LNCAP (cell line): ENCODE measurements around the gene ZNF668.

Source experiments
- TF ChIP-seq, protein P1 (sequence below): fragments of 450-650 bp; IDR thresholded peaks from 2 replicates; pipeline ENCODE4 v1.5.1; 2017; ENCODE audit warnings: mild to moderate bottlenecking

The ZNF668 gene

DNA sequence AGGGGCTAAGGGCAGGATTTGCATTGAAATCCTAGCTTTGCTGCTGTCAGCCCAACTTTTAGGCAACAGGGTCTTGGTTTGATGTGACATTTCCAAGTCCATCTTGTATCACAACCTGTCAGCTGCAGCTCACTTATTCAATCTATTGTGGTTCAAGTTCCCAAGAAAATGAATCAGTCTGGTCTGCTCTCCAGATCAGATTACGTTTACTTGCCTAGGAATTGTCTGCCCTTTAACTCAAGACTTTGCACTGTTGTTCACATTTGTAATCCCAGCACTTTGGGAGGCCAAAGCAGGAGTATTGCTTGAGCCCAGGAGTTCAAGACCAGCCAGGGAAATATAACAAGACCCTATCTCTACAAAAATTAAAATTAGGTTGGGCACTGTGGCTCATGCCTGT lies 30.7 kb downstream of the ZNF668 start:
- TF ChIP-seq, protein P1, sequence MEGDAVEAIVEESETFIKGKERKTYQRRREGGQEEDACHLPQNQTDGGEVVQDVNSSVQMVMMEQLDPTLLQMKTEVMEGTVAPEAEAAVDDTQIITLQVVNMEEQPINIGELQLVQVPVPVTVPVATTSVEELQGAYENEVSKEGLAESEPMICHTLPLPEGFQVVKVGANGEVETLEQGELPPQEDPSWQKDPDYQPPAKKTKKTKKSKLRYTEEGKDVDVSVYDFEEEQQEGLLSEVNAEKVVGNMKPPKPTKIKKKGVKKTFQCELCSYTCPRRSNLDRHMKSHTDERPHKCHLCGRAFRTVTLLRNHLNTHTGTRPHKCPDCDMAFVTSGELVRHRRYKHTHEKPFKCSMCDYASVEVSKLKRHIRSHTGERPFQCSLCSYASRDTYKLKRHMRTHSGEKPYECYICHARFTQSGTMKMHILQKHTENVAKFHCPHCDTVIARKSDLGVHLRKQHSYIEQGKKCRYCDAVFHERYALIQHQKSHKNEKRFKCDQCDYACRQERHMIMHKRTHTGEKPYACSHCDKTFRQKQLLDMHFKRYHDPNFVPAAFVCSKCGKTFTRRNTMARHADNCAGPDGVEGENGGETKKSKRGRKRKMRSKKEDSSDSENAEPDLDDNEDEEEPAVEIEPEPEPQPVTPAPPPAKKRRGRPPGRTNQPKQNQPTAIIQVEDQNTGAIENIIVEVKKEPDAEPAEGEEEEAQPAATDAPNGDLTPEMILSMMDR = no peak

DNA sequence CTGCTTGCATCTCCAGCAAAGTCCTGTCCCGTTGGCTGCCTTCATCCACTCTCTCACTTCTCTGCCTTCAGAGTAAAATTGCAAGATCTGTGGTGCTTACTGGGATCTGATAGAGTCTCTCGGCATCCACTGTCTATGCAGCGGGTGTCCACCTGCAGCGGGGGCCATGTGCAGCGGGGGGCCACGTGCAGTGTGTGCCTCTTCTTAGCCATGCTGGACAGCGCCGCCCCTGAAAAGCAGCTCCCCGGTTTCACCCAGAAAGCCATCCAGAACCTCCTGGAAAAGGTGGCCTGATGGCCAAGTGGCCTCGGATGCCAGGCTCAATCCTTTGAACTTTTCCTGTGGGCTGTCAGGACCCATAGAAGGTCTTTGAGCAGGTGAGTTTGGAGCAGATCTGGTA lies 31.2 kb downstream of the ZNF668 start:
- TF ChIP-seq, protein P1 = no peak

DNA sequence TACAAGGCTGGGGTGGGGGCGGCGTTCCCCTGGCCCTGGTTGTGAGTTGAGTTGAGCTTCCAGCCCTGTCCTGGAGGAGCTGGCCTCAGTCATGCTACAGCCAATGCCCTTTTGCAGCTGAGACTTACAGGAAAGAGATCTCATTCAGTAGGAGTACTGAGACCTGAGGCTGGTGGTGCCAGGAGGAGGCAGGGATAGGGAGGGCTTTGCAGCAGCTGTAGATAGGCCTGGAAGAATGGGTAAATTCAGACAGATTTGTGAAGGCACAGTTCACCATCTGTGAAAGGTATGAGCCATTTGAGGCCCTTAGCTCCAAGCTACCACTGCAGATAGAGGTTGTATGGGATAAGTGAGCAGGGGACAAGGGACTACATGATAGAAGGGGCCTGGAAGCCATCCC lies 35.0 kb downstream of the ZNF668 start:
- TF ChIP-seq, protein P1 = no peak

DNA sequence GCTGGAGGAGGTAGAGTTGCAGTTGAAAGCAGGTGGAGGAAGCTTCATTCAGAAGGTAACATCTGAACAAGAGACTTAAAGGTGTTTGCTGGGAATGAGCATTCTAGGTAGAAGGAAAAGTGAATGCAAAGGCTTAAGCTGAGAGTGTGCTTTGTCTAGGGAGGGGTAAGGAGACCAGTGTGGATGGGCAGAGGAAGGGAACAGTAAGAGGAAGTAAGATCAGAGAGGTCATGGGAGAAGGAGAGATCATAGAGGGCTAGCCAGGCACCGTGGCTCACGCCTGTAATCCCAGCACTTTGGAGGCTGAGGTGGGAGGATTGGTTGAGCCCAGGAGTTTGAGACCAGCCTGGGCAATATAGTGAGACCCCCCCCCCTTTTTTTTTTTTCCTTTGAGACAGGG lies 37.3 kb downstream of the ZNF668 start:
- TF ChIP-seq, protein P1 = no peak

DNA sequence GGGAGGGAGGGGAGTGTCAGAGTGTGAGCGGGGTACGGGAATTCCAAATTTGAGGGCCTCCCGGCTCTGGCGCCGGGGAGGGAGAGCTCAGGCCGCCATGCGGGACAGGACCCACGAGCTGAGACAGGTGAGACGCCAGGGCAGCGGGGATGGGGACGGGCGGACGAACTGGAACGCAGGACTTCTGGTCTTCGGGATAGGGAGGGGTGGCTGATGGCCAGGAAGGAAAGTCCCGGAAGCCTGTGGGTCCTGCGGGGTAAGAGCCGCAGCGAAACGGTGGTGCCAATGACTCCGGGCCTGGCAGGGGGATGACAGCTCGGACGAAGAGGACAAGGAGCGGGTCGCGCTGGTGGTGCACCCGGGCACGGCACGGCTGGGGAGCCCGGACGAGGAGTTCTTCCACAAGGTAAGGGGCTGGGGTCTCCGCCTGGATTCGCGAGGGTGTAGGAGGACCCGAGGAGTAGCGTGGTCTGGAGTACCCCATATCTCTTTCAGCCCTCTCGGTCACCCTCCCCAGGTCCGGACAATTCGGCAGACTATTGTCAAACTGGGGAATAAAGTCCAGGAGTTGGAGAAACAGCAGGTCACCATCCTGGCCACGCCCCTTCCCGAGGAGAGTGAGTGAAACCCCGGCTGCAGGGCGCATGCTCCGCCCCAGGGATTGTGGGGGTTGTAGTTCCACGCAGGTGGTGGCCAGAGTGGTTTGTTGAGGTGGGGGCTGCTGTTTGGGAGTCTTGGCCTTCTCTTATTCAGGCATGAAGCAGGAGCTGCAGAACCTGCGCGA lies 40.1 kb downstream of the ZNF668 start:
- TF ChIP-seq, protein P1 = no peak

DNA sequence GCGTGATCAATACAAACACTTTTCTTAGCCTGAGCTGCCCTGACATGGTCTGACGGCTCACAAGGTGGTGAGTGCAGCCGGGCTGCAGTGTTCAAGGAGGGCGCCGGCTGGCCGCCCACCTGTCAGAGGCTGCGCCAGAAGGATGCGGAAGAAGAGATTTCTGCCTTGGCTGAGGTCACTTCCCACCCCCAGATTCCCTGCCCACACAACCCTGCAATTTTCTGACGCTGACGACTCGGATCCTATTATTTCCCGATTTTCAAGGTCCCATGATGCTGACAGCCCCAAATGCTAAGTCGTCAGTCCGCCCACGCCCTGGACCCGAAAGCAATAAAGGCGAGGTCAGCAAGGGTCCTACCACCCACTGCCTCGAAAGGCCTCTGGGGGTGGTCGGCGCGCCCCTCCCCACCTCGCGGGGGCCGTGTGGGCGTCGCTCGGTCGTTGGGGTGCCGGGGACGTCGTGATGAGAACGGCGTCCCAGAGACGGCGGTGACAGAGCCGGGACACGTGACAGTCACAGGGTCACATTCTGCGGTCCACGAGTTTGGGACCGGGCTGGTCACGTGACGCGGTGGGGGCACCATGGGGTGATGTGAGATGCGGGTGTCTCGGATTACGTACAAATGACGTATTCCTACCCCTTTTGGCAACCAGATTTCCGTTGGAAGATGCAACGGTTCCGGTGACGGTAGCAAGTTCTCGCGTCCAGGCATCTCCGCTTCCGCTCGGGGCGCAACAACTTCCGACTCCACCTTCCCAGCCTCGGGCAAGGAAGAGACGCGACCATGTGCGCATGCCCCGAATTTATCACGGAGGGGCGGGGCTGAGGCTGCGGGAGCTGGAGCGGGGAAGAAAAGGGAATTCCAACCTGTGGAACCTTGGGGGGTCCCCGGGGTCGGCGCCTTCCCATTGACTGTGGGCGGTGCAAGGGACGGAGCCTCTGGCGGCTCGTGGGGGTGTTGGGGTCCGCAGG lies 41.0 kb downstream of the ZNF668 start, which contains the start of gene STX4:
TSS of gene STX4 (plus strand) at position 823 of the 973 bp plus-strand sequence. CDS start 248 bp downstream, outside the sequence.
- TF ChIP-seq, protein P1 = no peak

DNA sequence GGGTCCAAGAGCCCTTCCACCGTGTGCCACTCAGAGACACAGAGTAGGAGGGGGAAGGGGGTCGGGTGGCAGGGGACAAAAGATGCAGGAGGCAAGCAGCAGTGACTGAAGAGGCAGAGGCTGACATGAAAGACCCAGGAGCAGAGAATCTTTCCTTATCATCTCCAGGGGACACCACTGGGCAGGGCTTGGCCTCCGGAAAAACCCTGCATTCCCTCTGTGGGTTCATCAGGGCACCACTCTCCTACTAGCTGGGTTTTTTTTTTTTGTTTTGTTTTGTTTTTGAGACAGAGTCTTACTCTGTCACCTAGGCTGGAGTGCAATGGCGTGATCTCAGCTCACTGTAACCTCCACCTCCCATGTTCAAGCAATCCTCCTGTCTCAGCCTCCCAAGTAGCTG lies 42.8 kb downstream of the ZNF668 start:
- TF ChIP-seq, protein P1 = no peak
